ENCODE measurements around the gene TSFM. TPM values are rescaled to one million over a fixed set of nuclear protein-coding genes. Genes with fewer than 3 reads are reported as not detected.

The TSFM gene
- total and polyA plus RNA-seq, 9 of the 15 experiments (the other 6 are each of a cell fraction or from before 2014, with no cell fraction given), result 44.6 to 198 (median 60.2) TPM

- TF ChIP-seq ZNF609 (CRISPR knock-in tag; IDR thresholded peaks at IDR 0.05; ENCODE audit: borderline replicate concordance), result 0 out of 2 replicates have a peak, but pooled peaks have one; percentile 11
- peak in 1 of 2 experiments; percentile 81; a peak in 2 of 4 replicates for TF ChIP-seq RCOR1 (IDR thresholded peaks at IDR 0.05; ENCODE audit: borderline replicate concordance in 1 of 2, low read depth in 2 of 2, low read length in 2 of 2)
- peak; percentile 93 for TF ChIP-seq ZNF589 (CRISPR knock-in tag; IDR thresholded peaks at IDR 0.05; ENCODE audit: low read depth)
- TF ChIP-seq ETV1 (tag; conservative IDR thresholded peaks at IDR 0.05; ENCODE audit: low read depth), result peak; percentile 62
- no peak for TF ChIP-seq RBM17 (IDR thresholded peaks at IDR 0.05; ENCODE audit: borderline replicate concordance, low read depth, low read length)
- peak; percentile 66; the same call in 1 of the 2 replicates for TF ChIP-seq EHMT2 (IDR thresholded peaks at IDR 0.05)
- peak; percentile 76 for TF ChIP-seq GATA2 (CRISPR knock-in tag; IDR thresholded peaks at IDR 0.05)
- peak; percentile 38 for TF ChIP-seq NUFIP1 (IDR thresholded peaks at IDR 0.05; ENCODE audit: partially characterized antibody)
- peak; percentile 43 to 59 for TF ChIP-seq TRIM24 (IDR thresholded peaks at IDR 0.05)
- TF ChIP-seq POU5F1 (IDR thresholded peaks at IDR 0.05; ENCODE audit: borderline replicate concordance, low read depth, low read length, partially characterized antibody), result peak; percentile 14
- TF ChIP-seq PATZ1 (CRISPR knock-in tag; IDR thresholded peaks at IDR 0.05; ENCODE audit: borderline replicate concordance), result peak; percentile 67; the same call in 1 of the 2 replicates
- peak; percentile 63 for TF ChIP-seq DACH1 (IDR thresholded peaks at IDR 0.05; ENCODE audit: partially characterized antibody)
- peak; percentile 83 for TF ChIP-seq E2F3 (CRISPR knock-in tag; IDR thresholded peaks at IDR 0.05)
- peak in 1 of 2 experiments; percentile 36; a peak in 2 of 4 replicates for TF ChIP-seq TBL1XR1 (IDR thresholded peaks at IDR 0.05; ENCODE audit: low read length in 2 of 2)
- TF ChIP-seq SUPT5H (IDR thresholded peaks at IDR 0.05), result peak; percentile 85
- TF ChIP-seq TAL1 (IDR thresholded peaks at IDR 0.05), result peak; percentile 24
- peak; percentile 100 for TF ChIP-seq RAD51 (IDR thresholded peaks at IDR 0.05; ENCODE audit: borderline replicate concordance, low read depth)
- TF ChIP-seq PHF20 (IDR thresholded peaks at IDR 0.05; ENCODE audit: partially characterized antibody), result peak; percentile 60
- TF ChIP-seq CEBPG (CRISPR knock-in tag; IDR thresholded peaks at IDR 0.05), result peak; percentile 74; the same call in 1 of the 2 replicates
- peak; percentile 69 to 74 for TF ChIP-seq CEBPG (tag; conservative IDR thresholded peaks at IDR 0.05 in 1 of 2, IDR thresholded peaks at IDR 0.05 in 1 of 2)
- no peak; the same call in 1 of the 2 replicates for TF ChIP-seq CC2D1A (IDR thresholded peaks at IDR 0.05)
- peak; percentile 84 for TF ChIP-seq ZZZ3 (IDR thresholded peaks at IDR 0.05)
Observed at GRCh38 chr12:57751788-57752667, 30.6 kb upstream of the TSFM start, which contains the start of gene CDK4 (continued).

Measured in K562 (cell line).